Loucy (cell line): ENCODE data around the gene GOLGA6C.

Experiments used
- EZH2phosphoT487 ChIP-seq: fragments of 200-600 bp; IDR thresholded peaks from 2 replicates; pipeline ENCODE4 v1.6.1; 2018; ENCODE audit warnings: antibody characterized with exemption, mild to moderate bottlenecking, moderate library complexity, borderline replicate concordance
- TF ChIP-seq, protein P1 (sequence below): fragments of 200-600 bp; sonication (generic); conservative IDR thresholded peaks from 2 replicates; pipeline ENCODE4 v1.5.1; 2014; ENCODE audit warnings: mild to moderate bottlenecking, antibody characterized with exemption, low read length

GRCh38 chr15:75224281-75224680 lies 33.9 kb upstream of the GOLGA6C start:
- no peak for TF ChIP-seq EZH2phosphoT487
- TF ChIP-seq, protein P1, sequence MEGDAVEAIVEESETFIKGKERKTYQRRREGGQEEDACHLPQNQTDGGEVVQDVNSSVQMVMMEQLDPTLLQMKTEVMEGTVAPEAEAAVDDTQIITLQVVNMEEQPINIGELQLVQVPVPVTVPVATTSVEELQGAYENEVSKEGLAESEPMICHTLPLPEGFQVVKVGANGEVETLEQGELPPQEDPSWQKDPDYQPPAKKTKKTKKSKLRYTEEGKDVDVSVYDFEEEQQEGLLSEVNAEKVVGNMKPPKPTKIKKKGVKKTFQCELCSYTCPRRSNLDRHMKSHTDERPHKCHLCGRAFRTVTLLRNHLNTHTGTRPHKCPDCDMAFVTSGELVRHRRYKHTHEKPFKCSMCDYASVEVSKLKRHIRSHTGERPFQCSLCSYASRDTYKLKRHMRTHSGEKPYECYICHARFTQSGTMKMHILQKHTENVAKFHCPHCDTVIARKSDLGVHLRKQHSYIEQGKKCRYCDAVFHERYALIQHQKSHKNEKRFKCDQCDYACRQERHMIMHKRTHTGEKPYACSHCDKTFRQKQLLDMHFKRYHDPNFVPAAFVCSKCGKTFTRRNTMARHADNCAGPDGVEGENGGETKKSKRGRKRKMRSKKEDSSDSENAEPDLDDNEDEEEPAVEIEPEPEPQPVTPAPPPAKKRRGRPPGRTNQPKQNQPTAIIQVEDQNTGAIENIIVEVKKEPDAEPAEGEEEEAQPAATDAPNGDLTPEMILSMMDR: no peak
